Common myeloid progenitor, CD34-positive (primary cell): ENCODE results near the gene C6orf118.

Source experiments
- CTCF ChIA-PET: fragments of 350-600 bp; sonication (Branson Sonifier 250); formaldehyde crosslinking; loops from one replicate; lab custom pipeline; 2021; ENCODE audit warnings: antibody characterized with exemption; lab: Charles Lee
- POLR2A ChIA-PET: fragments of 350-600 bp; sonication (Branson Sonifier 250); formaldehyde crosslinking; loops from one replicate; lab custom pipeline; 2021; ENCODE audit warnings: antibody characterized with exemption; lab: Charles Lee
- DNase-seq, 3 donors: peaks; one replicate each; pipeline versions ENCODE4 v3.0.0 to v3.0.0-alpha.2; 2013
- H3K27ac ChIP-seq, 2 experiments: 1 replicate in 1 of 2; 2 replicates in 1 of 2; pipeline ENCODE4 v1.7.0; 2013; ENCODE audit warnings: inconsistent platforms in 2 of 2, low read length in 2 of 2, mild to moderate bottlenecking in 2 of 2, low read depth in 1 of 2, moderate library complexity in 1 of 2; ENCODE audit not compliant: severe bottlenecking in 2 of 2, insufficient read depth in 1 of 2, poor library complexity in 1 of 2
- H3K27me3 ChIP-seq, 5 experiments: replicated peaks in 2 of 5; 1 replicate in 3 of 5; 2 replicates in 2 of 5; pipeline versions ENCODE4 v1.6.1 to v1.7.0; 2013; ENCODE audit warnings: low read length in 4 of 5, mild to moderate bottlenecking in 2 of 5, moderate library complexity in 2 of 5, inconsistent platforms in 1 of 5; ENCODE audit not compliant: insufficient read depth in 5 of 5, control insufficient read depth in 4 of 5
- H3K36me3 ChIP-seq, 4 experiments: 1 replicate in 2 of 4; 2 replicates in 2 of 4; pipeline versions ENCODE4 v1.6.1 to v1.7.0; 2013; ENCODE audit warnings: low read length in 3 of 4, control low read depth in 1 of 4, mild to moderate bottlenecking in 1 of 4; ENCODE audit not compliant: control insufficient read depth in 4 of 4, insufficient read depth in 4 of 4
- H3K4me1 ChIP-seq, 4 experiments: 1 replicate in 3 of 4; 2 replicates in 1 of 4; pipeline versions ENCODE4 v1.6.1 to v1.7.1; 2013; ENCODE audit warnings: low read length in 3 of 4, mild to moderate bottlenecking in 3 of 4, control low read depth in 1 of 4, inconsistent platforms in 1 of 4, moderate library complexity in 1 of 4; ENCODE audit not compliant: control insufficient read depth in 4 of 4, insufficient read depth in 4 of 4; ENCODE audit errors: control extremely low read depth in 1 of 4
- H3K4me3 ChIP-seq, 7 experiments: 1 replicate in 4 of 7; 2 replicates in 3 of 7; pipeline versions ENCODE4 v1.5.1 to v1.7.0; 2013; ENCODE audit warnings: mild to moderate bottlenecking in 7 of 7, low read length in 6 of 7, moderate library complexity in 6 of 7, inconsistent platforms in 2 of 7, low read depth in 2 of 7, control low read depth in 1 of 7; ENCODE audit not compliant: insufficient read depth in 4 of 7, control insufficient read depth in 1 of 7; ENCODE audit errors: extremely low read depth in 1 of 7
- H3K9me3 ChIP-seq, 5 experiments: 1 replicate in 4 of 5; 2 replicates in 1 of 5; pipeline versions ENCODE4 v1.6.1 to v1.7.1; 2013; ENCODE audit warnings: low read length in 4 of 5, mild to moderate bottlenecking in 2 of 5, inconsistent platforms in 1 of 5, low read depth in 1 of 5, moderate library complexity in 1 of 5; ENCODE audit not compliant: control insufficient read depth in 4 of 5, insufficient read depth in 2 of 5; ENCODE audit errors: control extremely low read depth in 1 of 5
- WGBS: methylation state at CpG from one replicate; pipeline ENCODE4 v1.1.5; 2013; ENCODE audit not compliant: insufficient coverage; 5-methylcytosine and 5-hydroxymethylcytosine counted together

C6orf118 gene

DNA sequence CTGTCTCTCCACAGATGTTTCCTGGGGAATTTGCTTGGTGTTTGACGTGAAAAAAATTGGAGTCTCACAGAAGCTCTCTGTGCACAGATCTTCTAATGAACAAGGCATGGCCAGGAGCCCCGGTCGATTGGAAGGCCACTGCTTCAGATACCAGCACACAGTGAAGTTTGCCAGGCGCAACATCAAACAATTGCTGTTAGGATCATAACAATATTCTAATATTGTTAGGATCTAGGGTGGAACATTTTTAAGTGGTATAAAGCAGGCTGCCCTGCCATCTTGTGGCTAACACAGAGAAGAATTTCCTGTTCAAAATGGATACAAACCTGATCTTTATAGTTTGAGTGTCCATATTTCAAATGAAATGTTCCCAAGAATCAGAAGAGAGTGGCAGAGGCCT is 64.1 kb downstream of the C6orf118 start:
- H3K9me3 ChIP-seq: no peaks in the 10 kb centered on the region
- H3K27me3 ChIP-seq: no peaks in the 10 kb centered on the region
- no peak overlapping the region for H3K27ac ChIP-seq
- 70% methylated on average over 2 of the region's 4 CpGs for WGBS
- peak in 1 of 3 donors; percentile 1 for DNase-seq
- H3K36me3 ChIP-seq: no peaks in the 10 kb centered on the region
- CTCF ChIA-PET: no interaction called here
- POLR2A ChIA-PET: no interaction called here
- no peaks in the 10 kb centered on the region for H3K4me1 ChIP-seq
- H3K4me3 ChIP-seq: no peak overlapping the region

DNA sequence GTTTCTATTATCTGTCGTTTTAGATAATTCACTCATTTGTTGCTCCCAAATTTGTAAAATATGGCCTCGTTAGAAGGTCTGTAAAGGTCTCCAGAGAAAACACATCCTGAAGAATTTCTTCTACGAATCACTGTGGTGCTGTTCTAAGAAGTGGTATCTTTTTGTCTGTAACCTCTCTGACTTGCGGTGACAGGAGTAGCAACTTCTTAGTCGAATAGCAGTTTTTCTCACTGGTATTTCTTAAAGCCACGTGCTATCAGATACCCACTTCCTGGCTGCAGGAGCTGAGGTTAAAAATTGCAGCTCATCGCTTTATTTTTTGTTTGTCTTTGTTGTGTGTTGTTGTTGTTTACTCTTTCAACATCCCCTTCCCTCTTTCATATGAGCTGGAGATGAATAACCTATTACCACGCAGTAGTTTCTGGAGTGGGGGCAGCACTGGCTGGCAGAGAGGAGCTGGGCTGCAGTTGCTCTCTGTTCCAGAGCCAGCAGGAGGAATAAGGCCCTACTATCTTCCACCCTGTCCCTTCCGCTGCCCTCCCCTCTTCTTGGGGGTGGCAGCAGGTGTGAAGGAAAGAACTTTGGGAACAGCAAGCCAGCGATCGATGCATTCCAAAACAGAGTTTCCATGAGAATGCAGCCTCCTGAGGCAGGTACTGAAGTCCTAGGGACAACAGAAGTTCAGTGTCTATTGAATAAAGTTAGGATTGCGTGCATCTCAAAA is 64.7 kb downstream of the C6orf118 start:
- DNase-seq: no peak
- POLR2A ChIA-PET: no interaction called here
- Histone ChIP-seq H3K27ac (no peak overlapping the region), H3K4me1 (no peaks in the 10 kb centered on the region), H3K4me3 (no peak overlapping the region), H3K9me3 (no peaks in the 10 kb centered on the region), H3K36me3 (no peaks in the 10 kb centered on the region), H3K27me3 (no peaks in the 10 kb centered on the region)
- 91% methylated on average over 6 of the region's 12 CpGs for WGBS
- CTCF ChIA-PET: interaction anchor here (0.6 kb wide), 1 partner anchor 9 kb away, joined by 3 read pairs; no protein-coding TSS in a partner anchor

DNA sequence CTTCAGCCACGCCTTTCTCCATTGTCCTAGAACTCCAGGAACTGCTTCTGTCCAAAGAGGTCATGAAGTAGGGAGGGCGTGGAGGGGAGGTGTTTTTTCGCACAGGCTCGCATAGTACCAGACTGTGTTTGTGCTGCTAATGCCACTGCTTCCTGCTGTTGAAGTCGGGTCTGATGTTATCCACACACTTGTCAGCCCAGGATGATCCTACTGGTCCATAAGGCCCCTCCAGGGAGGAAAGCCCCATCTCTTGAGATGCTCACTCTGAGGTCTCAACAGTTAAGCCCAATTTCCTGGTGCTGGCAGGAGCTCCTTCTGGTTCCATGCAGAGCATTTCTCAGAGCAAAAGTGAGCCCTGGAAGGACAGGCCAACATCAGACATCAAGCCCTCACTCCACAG is 65.6 kb downstream of the C6orf118 start:
- 93% methylated on average over 3 of the region's 5 CpGs for WGBS
- H3K27ac ChIP-seq: no peak overlapping the region

DNA sequence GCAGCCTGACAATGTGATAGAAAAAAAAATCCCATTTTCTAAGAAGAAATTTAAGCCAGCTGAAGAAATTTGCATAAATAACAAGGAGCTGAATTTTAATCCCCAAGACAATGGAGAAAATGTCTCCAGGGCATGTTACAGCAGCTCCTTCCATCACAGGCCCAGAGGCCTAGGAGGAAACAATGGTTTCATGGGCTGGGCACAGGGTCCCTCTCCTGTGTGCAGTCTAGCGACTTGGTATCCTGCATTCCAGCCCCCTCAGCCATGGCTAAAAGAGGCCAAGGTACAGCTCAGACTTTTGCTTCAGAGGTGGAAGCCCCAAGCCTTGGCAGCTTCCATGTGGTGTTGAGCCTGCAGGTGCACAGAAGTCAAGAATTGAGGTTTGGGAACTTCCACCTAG is 73.1 kb downstream of the C6orf118 start:
- no peaks in the 10 kb centered on the region for H3K27me3 ChIP-seq
- ChIA-PET POLR2A (no interaction called here), CTCF (interaction anchor here (0.6 kb wide), 1 partner anchor 8 kb away, joined by 3 read pairs; no protein-coding TSS in a partner anchor)
- H3K9me3 ChIP-seq: peaks cover 0 to 7% (median 4%) of the 10 kb centered on the region in 5 experiments
- no peak overlapping the region for H3K4me3 ChIP-seq
- WGBS: 100% methylated on average over 1 of the region's 1 CpG
- DNase-seq: no peak
- H3K4me1 ChIP-seq: no peaks in the 10 kb centered on the region
- no peaks in the 10 kb centered on the region for H3K36me3 ChIP-seq
- H3K27ac ChIP-seq: no peak overlapping the region

More for the DNA sequence above, 65.6 kb downstream of the C6orf118 start:
- H3K4me1 ChIP-seq: no peaks in the 10 kb centered on the region
- ChIA-PET POLR2A (no interaction called here), CTCF (no interaction called here)
- no peak overlapping the region for H3K4me3 ChIP-seq
- no peaks in the 10 kb centered on the region for H3K27me3 ChIP-seq
- H3K36me3 ChIP-seq: no peaks in the 10 kb centered on the region
- DNase-seq: no peak
- no peaks in the 10 kb centered on the region for H3K9me3 ChIP-seq

GRCh38 chr6:165232731-165233488 is 76.5 kb downstream of the C6orf118 start:
- no peaks in the 10 kb centered on the region for H3K27me3 ChIP-seq
- peaks cover 0 to 7% (median 4%) of the 10 kb centered on the region in 5 experiments for H3K9me3 ChIP-seq
- ChIA-PET CTCF (no interaction called here), POLR2A (no interaction called here)
- WGBS: 78% methylated on average over 6 of the region's 8 CpGs
- no peaks in the 10 kb centered on the region for H3K36me3 ChIP-seq
- no peak for DNase-seq
- no peaks in the 10 kb centered on the region for H3K4me1 ChIP-seq
- H3K4me3 ChIP-seq: no peak overlapping the region
- no peak overlapping the region for H3K27ac ChIP-seq

- H3K4me3 ChIP-seq: no peak overlapping the region
These were observed 77.5 kb downstream of the C6orf118 start for GRCh38 chr6:165231581-165232561.

More at GRCh38 chr6:165231581-165232561, 77.5 kb downstream of the C6orf118 start:
- no peak for DNase-seq
- ChIA-PET CTCF (no interaction called here), POLR2A (no interaction called here)
- H3K27ac ChIP-seq: no peak overlapping the region
- no peaks in the 10 kb centered on the region for H3K36me3 ChIP-seq
- H3K27me3 ChIP-seq: no peaks in the 10 kb centered on the region
- no peaks in the 10 kb centered on the region for H3K4me1 ChIP-seq
- 84% methylated on average over 11 of the region's 17 CpGs for WGBS
- H3K9me3 ChIP-seq: peaks cover 0 to 7% (median 4%) of the 10 kb centered on the region in 5 experiments
